Fibroblast of the aortic adventitia (primary cell): ENCODE data around the gene BLACAT1. TPM values are rescaled to one million over a fixed set of nuclear protein-coding genes. Genes with fewer than 3 reads are reported as not detected.
A peak's percentile ranks its signal among the peaks of the same experiment; 100 is the strongest.

Experiments
- DNase-seq: peaks from one replicate; pipeline ENCODE4 v3.0.0-alpha.2; 2010; ENCODE audit warnings: low read depth
- H3K4me3 ChIP-seq: 2 replicates; pipeline ENCODE4 v1.5.1; 2011; ENCODE audit warnings: low read depth, mild to moderate bottlenecking, control low read depth, low read length, moderate library complexity
- total RNA-seq: library from RNA; depleted of rRNA; stranded (reverse); fragments of >200 nt; gene quantifications from 2 replicates; pipeline ENCODE4 v1.2.3, GENCODE V29; 2012; ENCODE audit warnings: low replicate concordance
- TF ChIP-seq, protein P1 (sequence below): IDR thresholded peaks from 2 replicates; pipeline ENCODE4 v1.5.1; 2011; ENCODE audit warnings: mild to moderate bottlenecking, low read length, control low read depth, inconsistent platforms; ENCODE audit not compliant: insufficient read depth

BLACAT1 gene
- total RNA-seq, 1 donor: 0.09 TPM

DNA sequence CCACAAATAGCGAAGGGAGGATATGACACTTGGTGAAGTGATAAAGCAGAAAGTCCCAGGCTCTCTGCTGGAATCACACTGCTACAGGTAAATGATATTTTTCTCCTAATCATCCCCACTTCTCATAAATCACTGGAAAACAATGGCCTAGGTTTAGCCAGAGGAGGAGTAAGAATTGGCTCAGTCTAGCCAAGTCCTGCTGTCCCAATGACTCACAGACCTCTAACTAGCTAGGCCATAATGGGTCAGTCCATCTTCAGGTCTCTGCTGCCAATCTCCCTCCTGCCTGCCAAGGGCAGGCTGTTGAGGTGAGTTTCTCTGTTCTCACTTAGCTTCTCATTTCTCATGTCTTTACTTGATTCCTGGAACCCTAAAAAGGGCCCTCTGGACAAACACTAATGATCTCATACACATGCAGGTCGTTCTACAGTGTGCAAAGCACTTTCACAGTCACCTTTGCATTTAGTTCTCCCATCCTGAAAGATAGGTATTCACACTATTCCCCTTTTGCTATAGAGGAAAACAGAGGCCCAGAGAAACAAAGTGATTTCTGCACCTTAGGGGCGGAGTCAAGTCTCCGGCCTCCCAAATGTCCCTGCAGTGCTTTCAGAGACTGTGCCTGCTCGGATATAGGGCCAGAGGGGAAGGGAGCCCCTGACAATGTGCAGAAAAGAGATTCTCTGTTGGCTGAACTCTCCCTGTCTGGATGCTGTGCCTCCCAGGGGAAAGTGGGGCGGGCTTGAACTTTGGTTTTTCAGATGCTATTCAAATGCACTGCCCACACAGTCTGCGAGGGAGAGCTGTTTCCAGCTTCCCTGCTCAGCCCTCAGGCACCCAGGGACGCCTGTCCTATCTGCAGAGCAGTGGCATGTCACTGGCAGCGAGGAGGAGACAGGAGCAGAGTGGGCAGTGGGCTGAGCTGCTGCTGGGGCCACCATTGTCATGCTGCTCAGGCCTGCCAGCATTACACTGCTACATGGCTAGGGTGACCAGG, 44.7 kb upstream of the BLACAT1 start:
- DNase-seq: peak; percentile 65
- no peak overlapping the region for H3K4me3 ChIP-seq
- TF ChIP-seq, protein P1, sequence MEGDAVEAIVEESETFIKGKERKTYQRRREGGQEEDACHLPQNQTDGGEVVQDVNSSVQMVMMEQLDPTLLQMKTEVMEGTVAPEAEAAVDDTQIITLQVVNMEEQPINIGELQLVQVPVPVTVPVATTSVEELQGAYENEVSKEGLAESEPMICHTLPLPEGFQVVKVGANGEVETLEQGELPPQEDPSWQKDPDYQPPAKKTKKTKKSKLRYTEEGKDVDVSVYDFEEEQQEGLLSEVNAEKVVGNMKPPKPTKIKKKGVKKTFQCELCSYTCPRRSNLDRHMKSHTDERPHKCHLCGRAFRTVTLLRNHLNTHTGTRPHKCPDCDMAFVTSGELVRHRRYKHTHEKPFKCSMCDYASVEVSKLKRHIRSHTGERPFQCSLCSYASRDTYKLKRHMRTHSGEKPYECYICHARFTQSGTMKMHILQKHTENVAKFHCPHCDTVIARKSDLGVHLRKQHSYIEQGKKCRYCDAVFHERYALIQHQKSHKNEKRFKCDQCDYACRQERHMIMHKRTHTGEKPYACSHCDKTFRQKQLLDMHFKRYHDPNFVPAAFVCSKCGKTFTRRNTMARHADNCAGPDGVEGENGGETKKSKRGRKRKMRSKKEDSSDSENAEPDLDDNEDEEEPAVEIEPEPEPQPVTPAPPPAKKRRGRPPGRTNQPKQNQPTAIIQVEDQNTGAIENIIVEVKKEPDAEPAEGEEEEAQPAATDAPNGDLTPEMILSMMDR: no peak

DNA sequence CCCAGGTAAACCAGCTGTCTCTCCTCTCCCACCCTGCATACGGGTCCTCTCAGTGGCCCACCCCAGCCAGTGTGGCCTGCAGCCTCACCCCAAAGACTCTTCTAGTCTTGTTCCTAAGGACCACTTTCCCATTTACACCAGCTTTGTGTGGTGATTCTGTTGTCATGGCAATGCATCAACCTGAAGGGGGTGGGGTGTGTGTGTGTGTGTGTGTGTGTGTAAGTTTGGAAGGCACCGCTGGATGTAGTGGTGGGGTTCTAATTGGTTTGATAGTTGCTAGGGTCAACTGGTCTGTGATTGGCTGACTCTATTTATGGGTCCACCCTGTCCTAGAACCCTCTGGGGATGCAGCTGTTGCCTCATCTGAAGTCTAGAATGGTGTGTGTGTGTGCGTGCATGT, 43.9 kb upstream of the BLACAT1 start:
- TF ChIP-seq, protein P1: no peak
- no peak overlapping the region for H3K4me3 ChIP-seq
- peak; percentile 55 for DNase-seq

DNA sequence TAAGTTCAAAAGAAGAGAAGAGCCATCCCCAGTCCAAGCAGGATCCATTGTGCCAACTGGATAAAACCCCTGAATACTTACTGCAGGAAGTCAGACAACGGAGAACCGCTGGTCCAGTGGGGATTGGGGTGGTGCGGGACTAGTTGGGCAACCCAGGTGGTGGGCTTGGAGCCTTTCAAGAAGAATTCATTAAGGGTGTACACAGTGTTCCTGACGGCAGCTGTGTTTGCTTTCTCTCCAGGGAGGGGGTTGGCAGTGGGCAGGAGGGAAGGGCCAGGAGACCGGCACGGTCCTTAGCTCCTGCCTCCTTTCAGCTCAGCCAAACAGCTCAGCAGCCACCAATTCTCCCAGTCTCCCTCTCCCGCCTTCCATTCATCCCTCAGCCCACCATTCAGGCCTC, 41.5 kb upstream of the BLACAT1 start:
- DNase-seq: no peak
- TF ChIP-seq, protein P1: no peak
- H3K4me3 ChIP-seq: no peak overlapping the region

DNA sequence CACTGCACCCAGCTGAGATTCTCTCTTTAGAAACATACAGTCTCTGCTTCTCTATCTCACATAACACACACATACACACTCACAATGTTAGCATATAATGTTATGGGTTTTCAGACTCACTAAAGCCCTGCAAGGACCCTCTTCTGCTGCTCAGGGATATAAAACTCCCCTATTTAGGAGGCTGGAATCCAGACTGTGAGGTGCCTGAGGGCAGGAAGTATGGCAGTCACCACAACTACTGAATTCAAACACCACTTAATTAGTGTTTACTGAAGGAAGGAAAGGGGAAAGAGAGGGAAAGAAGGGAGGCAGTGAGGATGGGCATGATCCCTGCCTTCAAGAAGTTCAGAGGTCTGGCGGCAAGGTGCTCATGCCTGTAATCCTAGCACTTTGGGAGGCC, 40.8 kb upstream of the BLACAT1 start:
- H3K4me3 ChIP-seq: no peak overlapping the region
- TF ChIP-seq, protein P1: no peak
- DNase-seq: no peak

DNA sequence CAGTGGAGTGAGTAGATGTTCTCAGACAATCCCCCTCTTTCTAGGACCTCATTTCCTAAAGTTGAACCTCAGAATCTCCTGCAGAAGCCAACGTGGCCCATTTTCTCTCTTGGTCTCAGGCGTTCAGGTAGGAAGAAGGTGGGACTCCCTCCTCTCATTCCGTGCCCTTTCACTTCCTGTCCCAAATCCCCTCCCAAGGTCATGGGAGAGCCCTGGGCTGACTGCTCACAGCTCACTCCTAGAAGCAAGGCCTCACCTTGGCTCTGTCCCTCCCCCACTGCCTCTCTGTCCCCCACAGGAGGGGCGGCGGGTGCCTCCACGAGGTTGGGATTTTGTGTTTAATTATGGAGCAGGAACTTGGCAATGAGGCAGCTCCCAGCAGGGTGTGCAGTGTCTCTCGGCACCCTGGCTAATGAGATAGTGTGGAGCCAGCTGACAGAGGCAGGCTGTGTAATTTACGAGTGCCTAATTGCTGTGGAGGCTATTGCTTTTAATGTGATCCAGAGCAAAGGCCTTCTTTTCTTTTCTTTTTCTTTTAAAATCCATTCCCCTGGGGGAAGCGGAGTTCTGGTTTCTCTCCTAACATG, 39.5 kb upstream of the BLACAT1 start:
- DNase-seq: no peak
- no peak overlapping the region for H3K4me3 ChIP-seq
- TF ChIP-seq, protein P1: no peak

- DNase-seq: no peak
- H3K4me3 ChIP-seq: no peak overlapping the region
- TF ChIP-seq, protein P1: no peak
Measured at GRCh38 chr1:205494115-205494514, 38.3 kb upstream of the BLACAT1 start.
